Stimulated activated CD8-positive, alpha-beta memory T cell treated with anti-CD3 and anti-CD28 coated beads, Interleukin-12 subunit alpha, Interleukin-12 subunit beta, amount 100 ng/mL, for 4 hours (primary cell): ENCODE results near the gene DPYSL5.

Experiments
- DNase-seq: peaks from one replicate; pipeline ENCODE4 v3.0.0-alpha.2; 2020; ENCODE audit warnings: low read depth

DPYSL5 gene

GRCh38 chr2:26933431-26934334 lies 85.8 kb downstream of the DPYSL5 start:
- DNase-seq: no peak

GRCh38 chr2:26934335-26934724 lies 86.4 kb downstream of the DPYSL5 start:
- DNase-seq: no peak

- DNase-seq: no peak
Observed at GRCh38 chr2:26934985-26935384, 87.1 kb downstream of the DPYSL5 start.

GRCh38 chr2:26936855-26937254 lies 88.9 kb downstream of the DPYSL5 start:
- no peak for DNase-seq

GRCh38 chr2:26938399-26939118 lies 90.6 kb downstream of the DPYSL5 start:
- DNase-seq: no peak

GRCh38 chr2:26940001-26940400 lies 92.1 kb downstream of the DPYSL5 start:
- DNase-seq: no peak

- no peak for DNase-seq
Observed at GRCh38 chr2:26941486-26941885, 93.6 kb downstream of the DPYSL5 start.

GRCh38 chr2:26942543-26943295 lies 94.8 kb downstream of the DPYSL5 start:
- peak; percentile 18 for DNase-seq

GRCh38 chr2:26945991-26946750 lies 98.2 kb downstream of the DPYSL5 start:
- no peak for DNase-seq

- no peak for DNase-seq
Observed at GRCh38 chr2:26946841-26947784, 99.2 kb downstream of the DPYSL5 start.

- no peak for DNase-seq
Observed at GRCh38 chr2:26948800-26949199, 100.9 kb downstream of the DPYSL5 start.

GRCh38 chr2:26950246-26950645 lies 102.3 kb downstream of the DPYSL5 start:
- DNase-seq: no peak

GRCh38 chr2:26951236-26951635 lies 103.3 kb downstream of the DPYSL5 start:
- DNase-seq: no peak

GRCh38 chr2:26952374-26952773 lies 104.4 kb downstream of the DPYSL5 start:
- DNase-seq: no peak

- DNase-seq: no peak
Observed at GRCh38 chr2:26954135-26954534, 106.2 kb downstream of the DPYSL5 start.

GRCh38 chr2:26957041-26957440 lies 109.1 kb downstream of the DPYSL5 start:
- DNase-seq: no peak

GRCh38 chr2:26957534-26957933 lies 109.6 kb downstream of the DPYSL5 start:
- DNase-seq: no peak

GRCh38 chr2:26959331-26959730 lies 111.4 kb downstream of the DPYSL5 start:
- no peak for DNase-seq

- DNase-seq: no peak
Observed at GRCh38 chr2:26964446-26965130, 116.7 kb downstream of the DPYSL5 start.

- no peak for DNase-seq
Observed at GRCh38 chr2:26968001-26968400, 120.1 kb downstream of the DPYSL5 start.
